Adrenal gland (tissue), 5 donors: ENCODE measurements around the gene BTBD7.

Experiments
- POLR2A ChIP-seq, 2 donors: fragments of 450-650 bp; IDR thresholded peaks; one replicate each; pipeline ENCODE4 v1.6.1; 2017; ENCODE audit warnings: antibody characterized with exemption in 2 of 2, mild to moderate bottlenecking in 2 of 2, moderate library complexity in 1 of 2
- TF ChIP-seq, protein P1 (sequence below), 6 experiments: fragments of 450-650 bp in 4 of 6; fragments of 200-600 bp in 2 of 6; sonication (generic) in 1 of 6; IDR thresholded peaks; 1 replicate in 5 of 6; 2 replicates in 1 of 6; pipeline versions ENCODE4 v1.5.1 to v1.8.0; 2016 to 2021; ENCODE audit warnings: antibody characterized with exemption in 6 of 6, mild to moderate bottlenecking in 2 of 6, moderate library complexity in 1 of 6
- donor health status: DM: no; HTN: no; CAD: no.

DNA sequence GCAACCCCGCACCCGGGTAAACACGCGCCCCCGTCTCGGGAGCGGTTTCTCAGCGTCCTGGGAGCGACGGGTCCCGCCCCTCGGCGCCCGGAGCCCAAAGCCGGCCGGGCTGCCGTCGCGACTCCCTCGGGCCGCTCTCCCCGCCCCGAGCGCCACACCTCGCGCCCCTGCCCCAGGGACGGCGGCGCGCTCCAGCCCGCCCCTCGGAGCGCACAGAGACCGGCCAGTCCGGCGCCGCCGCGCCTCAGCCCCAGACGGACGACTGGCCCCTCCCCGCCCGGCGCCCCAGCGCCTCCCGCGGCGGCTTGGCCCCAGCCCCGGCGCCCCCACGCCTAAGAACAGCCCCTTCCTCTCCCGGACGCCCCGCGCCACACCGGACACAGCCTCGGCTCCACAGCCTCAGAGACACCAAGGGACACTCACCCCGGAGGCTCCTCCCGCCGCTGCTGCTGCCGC, 411 bp downstream of the BTBD7 start:
- TF ChIP-seq, protein P1, sequence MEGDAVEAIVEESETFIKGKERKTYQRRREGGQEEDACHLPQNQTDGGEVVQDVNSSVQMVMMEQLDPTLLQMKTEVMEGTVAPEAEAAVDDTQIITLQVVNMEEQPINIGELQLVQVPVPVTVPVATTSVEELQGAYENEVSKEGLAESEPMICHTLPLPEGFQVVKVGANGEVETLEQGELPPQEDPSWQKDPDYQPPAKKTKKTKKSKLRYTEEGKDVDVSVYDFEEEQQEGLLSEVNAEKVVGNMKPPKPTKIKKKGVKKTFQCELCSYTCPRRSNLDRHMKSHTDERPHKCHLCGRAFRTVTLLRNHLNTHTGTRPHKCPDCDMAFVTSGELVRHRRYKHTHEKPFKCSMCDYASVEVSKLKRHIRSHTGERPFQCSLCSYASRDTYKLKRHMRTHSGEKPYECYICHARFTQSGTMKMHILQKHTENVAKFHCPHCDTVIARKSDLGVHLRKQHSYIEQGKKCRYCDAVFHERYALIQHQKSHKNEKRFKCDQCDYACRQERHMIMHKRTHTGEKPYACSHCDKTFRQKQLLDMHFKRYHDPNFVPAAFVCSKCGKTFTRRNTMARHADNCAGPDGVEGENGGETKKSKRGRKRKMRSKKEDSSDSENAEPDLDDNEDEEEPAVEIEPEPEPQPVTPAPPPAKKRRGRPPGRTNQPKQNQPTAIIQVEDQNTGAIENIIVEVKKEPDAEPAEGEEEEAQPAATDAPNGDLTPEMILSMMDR (IDR thresholded peaks at IDR 0.05) = no peak
- peak; percentile 42 to 71 for TF ChIP-seq POLR2A (IDR thresholded peaks at IDR 0.05)
